Measurements from ENCODE around the gene LCP1.

LCP1 gene

GRCh38 chr13:46168341-46168740 is 13.6 kb downstream of the LCP1 start:
- TF ChIP-seq EZH2 (IDR thresholded peaks at IDR 0.05; ENCODE audit: borderline replicate concordance, low read length) (no peak), CTCF (IDR thresholded peaks at IDR 0.05; ENCODE audit: low read length) (no peak)
- no peaks in the 10 kb centered on the region for H3K9me2 ChIP-seq (ENCODE audit: low read depth, low read length)
- H3K4me3 ChIP-seq (ENCODE audit: low read depth, low read length, poor library complexity, severe bottlenecking), result peak overlapping the region; percentile 18
- H3K27me3 ChIP-seq (ENCODE audit: insufficient read depth, low read length), result no peaks in the 10 kb centered on the region
- peaks cover 100% of the 10 kb centered on the region for H3K79me2 ChIP-seq (ENCODE audit: insufficient read depth, low read length)
- peak overlapping the region; percentile 28 for H3K27ac ChIP-seq (ENCODE audit: low read depth, low read length, poor library complexity, severe bottlenecking)
- H3F3A ChIP-seq (ENCODE audit: insufficient read depth, low read length), result no peaks in the 10 kb centered on the region
- no peaks in the 10 kb centered on the region for H4K20me1 ChIP-seq (ENCODE audit: insufficient read depth, low read length)
- no peaks in the 10 kb centered on the region for H3K9me3 ChIP-seq (ENCODE audit: low read length)
- no peak overlapping the region for H2AFZ ChIP-seq (ENCODE audit: low read length)
- H3K9ac ChIP-seq (ENCODE audit: low read length), result no peak overlapping the region
- H3K4me2 ChIP-seq (ENCODE audit: low read length), result peak overlapping the region; percentile 57
- H3K36me3 ChIP-seq (ENCODE audit: insufficient read depth, low read length), result peaks cover 78% of the 10 kb centered on the region
- peaks cover 80% of the 10 kb centered on the region for H3K4me1 ChIP-seq (ENCODE audit: insufficient read depth, low read length, severe bottlenecking)

DNA sequence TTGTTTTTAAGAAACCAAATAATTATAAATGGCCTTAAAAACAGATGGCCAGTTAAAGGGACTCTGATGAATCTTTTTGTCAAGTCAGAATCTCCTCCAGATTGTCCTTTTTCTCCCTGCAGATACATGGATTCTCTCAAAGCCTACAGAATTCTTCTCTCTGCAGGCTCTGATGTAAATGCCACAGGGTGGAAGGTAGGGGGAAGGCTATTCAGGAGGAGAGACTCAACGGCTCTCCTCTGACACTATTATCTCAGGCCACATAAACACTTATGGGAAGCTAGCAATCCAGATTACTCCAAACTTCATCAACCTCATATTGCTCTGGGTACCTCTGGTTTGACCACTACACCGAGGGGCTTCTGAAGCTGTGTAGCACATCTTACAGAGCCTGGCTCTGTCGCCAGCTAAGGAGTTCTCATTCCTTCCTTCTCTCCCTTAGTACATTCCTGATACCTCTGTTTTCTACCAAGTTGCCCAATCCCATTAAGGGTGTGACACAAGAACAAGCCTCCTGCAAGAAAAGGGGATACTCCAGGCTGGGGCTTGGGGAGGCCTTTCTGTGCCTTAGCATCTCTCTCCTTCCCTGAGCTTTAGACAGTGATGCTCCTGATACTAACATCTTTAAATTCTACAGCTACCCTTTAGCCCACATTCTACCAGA is 14.9 kb downstream of the LCP1 start:
- Histone ChIP-seq H4K20me1 (ENCODE audit: insufficient read depth, low read length) (no peaks in the 10 kb centered on the region), H3K36me3 (ENCODE audit: insufficient read depth, low read length) (peaks cover 68% of the 10 kb centered on the region), H3K9me2 (ENCODE audit: low read depth, low read length) (no peaks in the 10 kb centered on the region), H3K79me2 (ENCODE audit: insufficient read depth, low read length) (peaks cover 88% of the 10 kb centered on the region), H3K9ac (ENCODE audit: low read length) (no peak overlapping the region), H3K4me3 (ENCODE audit: low read depth, low read length, poor library complexity, severe bottlenecking) (no peak overlapping the region), H3K4me1 (ENCODE audit: insufficient read depth, low read length, severe bottlenecking) (peaks cover 67% of the 10 kb centered on the region), H3K27me3 (ENCODE audit: insufficient read depth, low read length) (no peaks in the 10 kb centered on the region), H3F3A (ENCODE audit: insufficient read depth, low read length) (no peaks in the 10 kb centered on the region), H2AFZ (ENCODE audit: low read length) (no peak overlapping the region), H3K9me3 (ENCODE audit: low read length) (no peaks in the 10 kb centered on the region), H3K4me2 (ENCODE audit: low read length) (peak overlapping the region; percentile 32; the same call in 1 of the 2 replicates), H3K27ac (ENCODE audit: low read depth, low read length, poor library complexity, severe bottlenecking) (peak overlapping the region; percentile 23)
- TF ChIP-seq CTCF (IDR thresholded peaks at IDR 0.05; ENCODE audit: low read length), result no peak
- TF ChIP-seq EZH2 (IDR thresholded peaks at IDR 0.05; ENCODE audit: borderline replicate concordance, low read length), result no peak

DNA sequence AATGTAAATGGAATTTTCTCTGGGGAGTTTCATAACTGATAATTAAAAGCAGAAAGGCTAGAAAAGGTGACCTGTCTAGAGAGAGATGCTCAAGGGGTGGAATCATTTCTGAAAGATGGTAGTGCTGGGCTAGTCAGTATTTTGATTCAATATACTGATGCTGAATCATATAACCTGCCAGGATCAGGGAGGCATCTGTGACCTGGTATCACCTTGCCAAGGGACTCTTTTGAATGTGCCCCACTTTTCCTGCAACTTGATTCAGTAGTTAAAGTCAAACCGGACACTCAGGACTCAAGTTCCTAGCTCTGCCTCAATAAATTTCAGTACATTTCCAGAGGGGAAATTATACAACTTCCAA is 15.8 kb downstream of the LCP1 start:
- Histone ChIP-seq H3K4me3 (ENCODE audit: low read depth, low read length, poor library complexity, severe bottlenecking) (no peak overlapping the region), H3K4me1 (ENCODE audit: insufficient read depth, low read length, severe bottlenecking) (peaks cover 64% of the 10 kb centered on the region), H3K36me3 (ENCODE audit: insufficient read depth, low read length) (peaks cover 66% of the 10 kb centered on the region), H3K79me2 (ENCODE audit: insufficient read depth, low read length) (peaks cover 87% of the 10 kb centered on the region), H3K9me2 (ENCODE audit: low read depth, low read length) (no peaks in the 10 kb centered on the region), H3K27me3 (ENCODE audit: insufficient read depth, low read length) (no peaks in the 10 kb centered on the region), H3K9ac (ENCODE audit: low read length) (no peak overlapping the region), H4K20me1 (ENCODE audit: insufficient read depth, low read length) (no peaks in the 10 kb centered on the region), H3K27ac (ENCODE audit: low read depth, low read length, poor library complexity, severe bottlenecking) (peak overlapping the region; percentile 44), H3K9me3 (ENCODE audit: low read length) (no peaks in the 10 kb centered on the region), H3K4me2 (ENCODE audit: low read length) (peak overlapping the region; percentile 32), H2AFZ (ENCODE audit: low read length) (no peak overlapping the region), H3F3A (ENCODE audit: insufficient read depth, low read length) (no peaks in the 10 kb centered on the region)
- TF ChIP-seq EZH2 (IDR thresholded peaks at IDR 0.05; ENCODE audit: borderline replicate concordance, low read length) (no peak), CTCF (IDR thresholded peaks at IDR 0.05; ENCODE audit: low read length) (no peak)
